HG03571 (cell line): ENCODE data around the gene PAPSS1.

Source experiments
- ATAC-seq: cut with Tn5 transposase; IDR thresholded peaks from one replicate; pipeline ENCODE4 v1.9.1; 2021; ENCODE audit not compliant: unreplicated experiment

Gene PAPSS1

GRCh38 chr4:107631560-107631959, 88.5 kb downstream of the PAPSS1 start:
- no peak for ATAC-seq

GRCh38 chr4:107630185-107630705, 89.8 kb downstream of the PAPSS1 start:
- ATAC-seq: no peak

- ATAC-seq: no peak
These were observed 90.7 kb downstream of the PAPSS1 start for GRCh38 chr4:107629318-107629717.

DNA sequence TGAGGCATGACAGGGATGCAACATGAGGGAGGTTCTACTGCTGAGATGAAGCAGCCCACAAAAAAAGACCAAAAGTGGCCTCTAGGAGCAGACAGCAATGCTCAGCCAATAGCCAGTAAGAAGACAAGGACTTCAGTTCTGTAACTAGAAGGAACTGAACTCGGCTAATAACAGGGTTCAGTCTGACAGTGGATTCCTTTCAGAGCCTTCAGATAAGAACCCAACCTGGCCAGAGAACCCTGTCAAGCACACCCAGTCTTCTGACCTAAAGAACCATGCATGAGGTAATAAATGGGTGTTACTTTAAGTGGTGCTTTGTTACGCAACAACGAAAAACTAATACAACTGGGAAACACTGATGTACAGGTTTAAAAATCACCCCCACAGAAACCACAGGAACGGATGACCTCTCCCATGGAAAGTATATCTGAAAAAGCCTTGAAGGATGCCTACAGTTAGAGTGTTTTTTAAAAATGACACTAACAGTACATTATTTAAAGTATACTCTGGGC, 94.6 kb downstream of the PAPSS1 start:
- ATAC-seq: no peak

DNA sequence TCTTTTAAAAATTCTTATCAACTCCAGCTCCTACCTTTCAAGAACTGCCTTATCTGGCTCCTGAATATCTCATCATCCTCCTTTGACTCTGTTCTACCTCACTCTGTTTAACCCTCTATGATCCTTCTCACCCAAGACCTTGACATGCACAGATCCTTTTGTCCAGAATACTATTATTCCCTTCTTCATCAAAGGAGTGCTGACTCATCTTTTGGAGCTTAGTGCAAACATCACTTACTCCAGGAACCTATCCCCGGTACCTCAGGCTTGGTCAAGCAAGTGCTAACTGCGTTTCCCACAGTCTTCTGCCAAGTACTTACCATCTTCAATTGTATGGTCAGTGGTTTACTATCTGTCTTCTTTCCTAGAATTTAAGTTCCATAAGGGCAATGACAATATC, 96.0 kb downstream of the PAPSS1 start:
- no peak for ATAC-seq

GRCh38 chr4:107622006-107622405, 98.0 kb downstream of the PAPSS1 start:
- ATAC-seq: no peak

GRCh38 chr4:107619731-107620130, 100.3 kb downstream of the PAPSS1 start:
- no peak for ATAC-seq

GRCh38 chr4:107619066-107619465, 101.0 kb downstream of the PAPSS1 start:
- ATAC-seq: no peak

- no peak for ATAC-seq
These were observed 101.4 kb downstream of the PAPSS1 start for GRCh38 chr4:107618656-107619055.

DNA sequence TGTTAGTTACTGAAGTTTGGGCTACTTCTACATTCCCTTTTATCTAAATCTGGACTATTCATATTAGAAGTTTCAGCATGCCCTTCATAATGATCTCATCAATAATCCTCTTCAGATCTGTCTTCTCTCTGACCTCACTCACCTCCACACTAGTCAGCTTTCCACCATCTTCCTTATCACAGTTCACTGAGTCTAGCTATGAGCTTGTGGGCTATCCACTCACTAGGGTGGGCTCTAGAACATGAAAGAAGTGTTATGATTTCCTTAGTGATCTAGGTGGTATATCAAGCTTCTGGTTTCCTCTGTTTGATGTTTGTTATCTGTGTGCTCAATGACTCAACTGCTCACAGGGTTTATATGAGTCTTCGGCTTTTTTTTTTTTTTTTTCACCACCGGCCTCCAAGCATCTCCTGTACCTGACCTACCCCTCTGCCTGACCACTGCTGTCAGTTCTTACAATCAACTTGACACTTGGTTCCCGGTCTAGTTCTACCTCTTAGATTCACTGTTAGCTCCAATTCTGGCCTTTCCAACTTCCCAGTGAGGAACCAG, 103.1 kb downstream of the PAPSS1 start:
- no peak for ATAC-seq

DNA sequence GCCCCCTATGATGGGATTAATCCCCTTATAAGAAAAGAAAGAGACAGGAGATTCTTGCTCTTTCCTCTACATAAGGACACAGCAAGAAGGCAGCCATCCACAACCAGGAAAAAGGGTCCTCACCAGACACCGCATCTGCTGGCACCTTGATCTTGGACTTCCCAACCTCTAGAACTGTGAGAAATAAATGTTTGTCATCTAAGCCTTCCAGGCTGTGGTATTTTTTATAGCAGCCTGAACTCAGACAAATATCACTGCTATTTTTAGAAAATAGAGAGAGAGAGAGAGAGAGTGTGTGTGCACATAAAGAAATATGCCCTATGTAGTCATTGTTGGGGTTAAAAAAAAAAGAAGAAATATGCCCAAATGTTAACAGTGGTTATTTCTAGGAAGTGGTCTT, 104.2 kb downstream of the PAPSS1 start:
- ATAC-seq: no peak

DNA sequence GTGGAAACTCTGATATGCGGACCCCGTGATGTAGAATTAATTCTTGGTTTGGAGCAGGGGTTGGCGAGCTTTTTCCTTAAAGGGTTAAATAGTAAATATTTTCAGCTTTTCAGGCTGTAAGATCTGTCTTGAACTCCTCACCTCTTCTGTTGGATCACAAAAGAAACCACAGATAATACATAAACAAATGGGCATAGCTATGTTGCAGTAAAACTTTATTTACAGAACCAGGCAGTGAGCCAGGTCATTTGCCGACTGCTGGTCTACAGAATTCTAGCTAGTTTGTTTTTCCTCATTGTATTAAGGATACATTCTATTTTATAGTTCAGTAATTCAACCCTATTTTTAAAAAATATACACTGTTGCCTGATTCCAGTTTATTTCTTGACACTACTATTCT, 116.6 kb downstream of the PAPSS1 start:
- no peak for ATAC-seq

DNA sequence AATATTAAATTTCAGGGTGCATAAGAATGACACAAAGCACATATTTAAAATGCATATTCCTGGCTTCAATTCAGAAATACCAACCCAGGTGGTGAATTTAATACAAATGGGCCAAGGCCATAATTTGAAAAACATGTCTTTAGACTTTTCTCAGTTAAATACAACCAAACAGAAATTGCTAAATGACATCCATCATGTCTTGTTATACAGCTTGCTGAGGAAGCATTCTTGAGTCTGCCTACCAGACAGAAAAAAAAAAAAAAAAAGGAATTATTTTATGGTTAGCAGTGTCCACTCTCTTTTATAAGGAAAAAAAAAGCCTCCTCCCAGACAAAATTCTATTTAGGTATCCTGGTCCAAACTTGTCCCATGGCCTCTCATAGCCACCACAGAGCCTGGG, 119.1 kb downstream of the PAPSS1 start:
- no peak for ATAC-seq

- ATAC-seq: no peak
These were observed 119.6 kb downstream of the PAPSS1 start for GRCh38 chr4:107600436-107600835.

GRCh38 chr4:107599841-107600240, 120.2 kb downstream of the PAPSS1 start:
- no peak for ATAC-seq

- ATAC-seq: no peak
These were observed 126.8 kb downstream of the PAPSS1 start for GRCh38 chr4:107593230-107593629.

DNA sequence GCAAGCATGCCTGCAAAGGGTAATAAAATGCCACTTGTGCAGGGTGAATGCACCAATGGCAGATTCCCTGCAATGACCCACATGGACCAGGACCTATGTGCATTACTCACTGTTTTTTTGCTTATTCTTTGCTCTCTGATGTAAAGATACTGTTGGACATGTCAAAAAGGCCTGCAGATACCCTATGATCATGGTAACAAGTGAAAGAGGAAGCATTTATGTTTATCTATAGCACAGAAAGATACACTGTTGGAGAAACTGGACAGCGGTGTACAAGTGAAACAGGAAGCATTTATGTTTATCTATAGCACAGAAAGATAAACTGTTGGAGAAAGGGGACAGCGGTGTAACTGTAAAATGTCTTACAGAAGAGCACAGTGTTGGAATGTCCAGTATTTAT, 127.5 kb downstream of the PAPSS1 start:
- ATAC-seq: peak; percentile 75

GRCh38 chr4:107589269-107589668, 130.8 kb downstream of the PAPSS1 start:
- ATAC-seq: no peak

DNA sequence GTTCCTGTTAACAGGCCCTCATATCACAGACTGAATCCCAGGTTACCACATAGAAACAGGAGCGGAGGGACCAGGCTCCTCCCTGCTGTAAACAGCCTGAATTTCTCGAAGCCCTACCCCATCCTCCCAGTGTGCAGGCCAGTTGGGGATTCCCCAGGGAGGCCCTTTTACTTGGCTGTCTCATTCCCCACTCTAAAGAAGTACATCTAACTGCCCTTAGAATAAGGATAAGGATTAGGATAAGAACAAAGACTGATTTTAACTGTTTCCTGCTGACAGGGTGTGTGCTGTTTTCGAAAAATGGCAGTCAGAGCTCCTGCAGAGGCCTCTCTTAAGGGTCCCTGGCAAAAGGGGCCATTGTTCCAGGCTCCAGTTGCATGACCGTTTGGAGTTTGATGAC, 133.7 kb downstream of the PAPSS1 start:
- no peak for ATAC-seq

DNA sequence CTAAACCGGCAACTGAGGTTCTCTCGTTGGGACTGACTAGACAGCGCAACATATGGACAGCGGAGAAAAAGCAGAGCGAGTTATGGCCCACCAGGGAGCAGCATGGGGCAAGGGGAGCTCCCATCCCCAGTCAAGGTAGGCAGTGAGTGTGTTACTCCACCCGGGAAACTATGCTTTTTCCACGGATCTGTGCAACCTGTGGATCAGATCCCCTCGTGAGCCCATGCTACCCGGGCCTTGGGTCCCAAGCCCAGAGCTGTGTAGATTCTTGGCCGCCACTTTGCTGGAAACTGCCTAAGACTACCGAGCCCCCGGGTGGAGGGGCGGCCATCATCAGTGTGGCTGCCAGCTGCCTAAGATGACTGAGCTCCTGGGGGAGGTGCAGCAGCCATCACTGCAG, 140.9 kb downstream of the PAPSS1 start:
- ATAC-seq: no peak

GRCh38 chr4:107578321-107578720, 141.7 kb downstream of the PAPSS1 start:
- no peak for ATAC-seq

GRCh38 chr4:107577743-107578142, 142.3 kb downstream of the PAPSS1 start:
- ATAC-seq: no peak

DNA sequence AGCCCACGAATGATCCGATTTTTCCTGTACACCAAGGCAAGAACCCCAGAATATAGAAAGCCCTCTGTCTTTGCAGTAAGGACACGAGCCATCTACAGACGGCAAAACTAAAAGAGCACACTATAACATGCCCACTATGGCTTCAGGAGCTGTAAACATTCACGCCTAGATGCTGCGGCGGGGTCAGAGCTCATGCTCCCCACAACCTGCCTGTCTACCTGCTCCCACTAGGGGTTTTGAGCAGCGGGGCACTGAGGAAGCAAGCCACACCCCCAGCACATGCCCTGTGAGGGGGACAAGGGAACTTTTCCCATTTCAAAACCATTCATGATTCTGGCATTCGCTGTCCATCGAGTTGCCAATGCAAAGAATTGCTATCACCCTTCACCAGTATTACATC, 144.8 kb downstream of the PAPSS1 start:
- no peak for ATAC-seq
